Measurements from ENCODE around the gene CNST. TPM values are rescaled to one million over a fixed set of nuclear protein-coding genes. Genes with fewer than 3 reads are reported as not detected.
"Not testable (repeated sequence)": the region's sequence is repeated elsewhere in the genome, so short reads cannot be mapped to it uniquely, and the experiment has no call there.

CNST gene
- total and polyA plus RNA-seq, 7 experiments from 2014 or later, result 30.5 to 111 (median 77.5) TPM

GRCh38 chr1:246708166-246708565 is 141.9 kb downstream of the CNST start:
- peaks cover 0 to 20% (median 6%) of the 10 kb centered on the region in 11 donors for H3K9me3 Mint-ChIP-seq
- H3K27ac Mint-ChIP-seq, result no peak overlapping the region
- H3K36me3 ChIP-seq (ENCODE audit: control insufficient read depth in 2 of 3, insufficient read depth in 3 of 3, low read length in 3 of 3), result no peaks in the 10 kb centered on the region
- H3K27me3 Mint-ChIP-seq, result peaks cover 7 to 14% (median 10%) of the 10 kb centered on the region in 5 donors
- H3K4me1 ChIP-seq (ENCODE audit: control insufficient read depth in 2 of 2, insufficient read depth in 2 of 2, low read length in 2 of 2), result no peaks in the 10 kb centered on the region
- no peaks in the 10 kb centered on the region for H3K9me3 ChIP-seq (ENCODE audit: control insufficient read depth in 2 of 3, low read length in 3 of 3)
- no peak for ATAC-seq
- DNase-seq, result no peak
- H3K27ac ChIP-seq (ENCODE audit: low read depth, low read length), result no peak overlapping the region
- no peak overlapping the region for H3K4me3 ChIP-seq (ENCODE audit: low read length)
- ChIA-PET CTCF (no interaction called here), POLR2A (no interaction called here)
- no peaks in the 10 kb centered on the region for H3K27me3 ChIP-seq (ENCODE audit: control insufficient read depth in 2 of 2, insufficient read depth in 2 of 2, low read length in 2 of 2)
- H3K4me3 Mint-ChIP-seq, result no peak overlapping the region
- intact Hi-C loops (cut with micrococcal nuclease), result no loop called here
- peaks cover 0 to 11% (median 3%) of the 10 kb centered on the region in 7 donors for H3K4me1 Mint-ChIP-seq
- peaks cover 0 to 4% (median 2%) of the 10 kb centered on the region in 5 donors for H3K36me3 Mint-ChIP-seq

DNA sequence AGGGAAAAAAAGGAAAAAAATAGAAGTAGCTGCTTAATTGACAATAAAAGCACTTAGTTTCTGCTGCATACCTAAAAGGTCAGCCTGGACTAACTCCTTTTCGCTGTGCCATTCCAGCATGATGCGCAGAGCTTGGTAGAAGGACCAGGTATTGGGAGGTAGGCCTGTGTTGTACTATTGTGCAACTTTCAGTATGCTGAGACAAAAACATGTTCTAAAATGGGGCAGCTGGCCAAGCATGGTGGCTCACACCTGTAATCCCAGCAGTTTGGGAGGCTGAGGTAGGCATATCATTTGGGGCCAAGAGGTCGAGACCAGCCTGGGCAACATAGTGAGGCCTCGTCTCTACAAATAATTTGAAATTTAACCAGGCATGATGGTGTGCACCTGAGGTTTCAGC is 142.9 kb downstream of the CNST start:
- intact Hi-C loops (cut with micrococcal nuclease), result no loop called here
- H3K36me3 ChIP-seq (ENCODE audit: control insufficient read depth in 2 of 3, insufficient read depth in 3 of 3, low read length in 3 of 3), result no peaks in the 10 kb centered on the region
- ChIA-PET CTCF (no interaction called here), POLR2A (no interaction called here)
- no peak overlapping the region for H3K4me3 ChIP-seq (ENCODE audit: low read length)
- no peaks in the 10 kb centered on the region for H3K27me3 ChIP-seq (ENCODE audit: control insufficient read depth in 2 of 2, insufficient read depth in 2 of 2, low read length in 2 of 2)
- DNase-seq (no peak), ATAC-seq (no peak)
- Mint-ChIP-seq H3K4me3 (no peak overlapping the region), H3K27me3 (peaks cover 0 to 14% (median 9%) of the 10 kb centered on the region in 5 donors), H3K4me1 (peaks cover 0 to 11% (median 3%) of the 10 kb centered on the region in 7 donors), H3K36me3 (peaks cover 0 to 4% (median 2%) of the 10 kb centered on the region in 5 donors), H3K27ac (no peak overlapping the region), H3K9me3 (peaks cover 0 to 20% (median 6%) of the 10 kb centered on the region in 11 donors)
- H3K4me1 ChIP-seq (ENCODE audit: control insufficient read depth in 2 of 2, insufficient read depth in 2 of 2, low read length in 2 of 2), result no peaks in the 10 kb centered on the region
- H3K27ac ChIP-seq (ENCODE audit: low read depth, low read length), result no peak overlapping the region
- H3K9me3 ChIP-seq (ENCODE audit: control insufficient read depth in 2 of 3, low read length in 3 of 3), result no peaks in the 10 kb centered on the region

DNA sequence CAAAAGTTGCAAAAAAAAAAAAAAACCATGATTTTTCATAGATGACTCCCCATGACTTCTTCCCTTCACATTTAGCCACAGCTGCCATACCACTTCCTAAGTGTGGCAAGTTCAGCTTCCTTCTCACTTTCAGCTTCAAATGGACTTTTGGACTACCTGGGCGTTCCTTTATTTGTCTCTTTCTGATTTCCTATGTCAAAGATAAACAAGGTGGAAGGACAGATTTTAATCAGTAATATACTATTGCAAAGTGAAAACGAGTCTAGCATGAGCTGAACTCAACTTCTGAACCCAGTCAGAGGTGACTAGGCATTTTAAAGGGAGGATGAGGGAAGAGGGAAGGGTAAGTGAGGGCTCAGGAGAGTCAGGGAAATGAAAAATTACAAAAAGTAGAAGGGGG is 143.6 kb downstream of the CNST start:
- DNase-seq (no peak), ATAC-seq (no peak)
- Mint-ChIP-seq H3K27ac (peak overlapping the region in 1 of 9 donors; percentile 14), H3K4me3 (no peak overlapping the region), H3K4me1 (peaks cover 0 to 9% (median 3%) of the 10 kb centered on the region in 7 donors), H3K27me3 (peaks cover 0 to 14% (median 9%) of the 10 kb centered on the region in 5 donors), H3K36me3 (peaks cover 0 to 4% (median 2%) of the 10 kb centered on the region in 5 donors), H3K9me3 (peaks cover 0 to 20% (median 6%) of the 10 kb centered on the region in 11 donors)
- intact Hi-C loops (cut with micrococcal nuclease), result no loop called here
- no peaks in the 10 kb centered on the region for H3K9me3 ChIP-seq (ENCODE audit: control insufficient read depth in 2 of 3, low read length in 3 of 3)
- no peak overlapping the region for H3K4me3 ChIP-seq (ENCODE audit: low read length)
- H3K36me3 ChIP-seq (ENCODE audit: control insufficient read depth in 2 of 3, insufficient read depth in 3 of 3, low read length in 3 of 3), result no peaks in the 10 kb centered on the region
- H3K27me3 ChIP-seq (ENCODE audit: control insufficient read depth in 2 of 2, insufficient read depth in 2 of 2, low read length in 2 of 2), result no peaks in the 10 kb centered on the region
- no peaks in the 10 kb centered on the region for H3K4me1 ChIP-seq (ENCODE audit: control insufficient read depth in 2 of 2, insufficient read depth in 2 of 2, low read length in 2 of 2)
- H3K27ac ChIP-seq (ENCODE audit: low read depth, low read length), result no peak overlapping the region
- CTCF ChIA-PET, result no interaction called here
- POLR2A ChIA-PET, result no interaction called here

GRCh38 chr1:246711548-246712003 is 145.3 kb downstream of the CNST start:
- ATAC-seq, result no peak
- peaks cover 0 to 9% (median 3%) of the 10 kb centered on the region in 7 donors for H3K4me1 Mint-ChIP-seq
- no peaks in the 10 kb centered on the region for H3K36me3 ChIP-seq (ENCODE audit: control insufficient read depth in 2 of 3, insufficient read depth in 3 of 3, low read length in 3 of 3)

GRCh38 chr1:246712428-246712827 is 146.2 kb downstream of the CNST start:
- H3K27ac Mint-ChIP-seq; intact Hi-C loops (cut with micrococcal nuclease); H3K36me3 Mint-ChIP-seq: not testable (repeated sequence)

More at GRCh38 chr1:246711548-246712003, 145.3 kb downstream of the CNST start:
- H3K27me3 Mint-ChIP-seq, result peaks cover 0 to 23% (median 16%) of the 10 kb centered on the region in 5 donors
- ChIA-PET CTCF (no interaction called here), POLR2A (no interaction called here)
- H3K27ac ChIP-seq (ENCODE audit: low read depth, low read length), result no peak overlapping the region
- H3K4me1 ChIP-seq (ENCODE audit: control insufficient read depth in 2 of 2, insufficient read depth in 2 of 2, low read length in 2 of 2), result no peaks in the 10 kb centered on the region
- H3K4me3 Mint-ChIP-seq, result no peak overlapping the region
- no peak for DNase-seq
- intact Hi-C loops (cut with micrococcal nuclease), result no loop called here
- no peaks in the 10 kb centered on the region for H3K27me3 ChIP-seq (ENCODE audit: control insufficient read depth in 2 of 2, insufficient read depth in 2 of 2, low read length in 2 of 2)
- no peak overlapping the region for H3K27ac Mint-ChIP-seq
- no peak overlapping the region for H3K4me3 ChIP-seq (ENCODE audit: low read length)
- H3K36me3 Mint-ChIP-seq, result peaks cover 0 to 4% (median 2%) of the 10 kb centered on the region in 5 donors
- no peaks in the 10 kb centered on the region for H3K9me3 ChIP-seq (ENCODE audit: control insufficient read depth in 2 of 3, low read length in 3 of 3)
- H3K9me3 Mint-ChIP-seq, result peaks cover 0 to 20% (median 6%) of the 10 kb centered on the region in 11 donors

More at GRCh38 chr1:246712428-246712827, 146.2 kb downstream of the CNST start:
- H3K9me3 Mint-ChIP-seq, result peaks cover 0 to 20% (median 6%) of the 10 kb centered on the region in 11 donors
- H3K4me3 ChIP-seq (ENCODE audit: low read length); H3K9me3 ChIP-seq (ENCODE audit: control insufficient read depth in 2 of 3, low read length in 3 of 3); H3K4me3 Mint-ChIP-seq; POLR2A ChIA-PET; H3K27ac ChIP-seq (ENCODE audit: low read depth, low read length); H3K36me3 ChIP-seq (ENCODE audit: control insufficient read depth in 2 of 3, insufficient read depth in 3 of 3, low read length in 3 of 3); H3K4me1 ChIP-seq (ENCODE audit: control insufficient read depth in 2 of 2, insufficient read depth in 2 of 2, low read length in 2 of 2); H3K27me3 ChIP-seq (ENCODE audit: control insufficient read depth in 2 of 2, insufficient read depth in 2 of 2, low read length in 2 of 2); CTCF ChIA-PET; ATAC-seq; H3K4me1 Mint-ChIP-seq; DNase-seq: not testable (repeated sequence)
- H3K27me3 Mint-ChIP-seq, result peaks cover 6 to 23% (median 16%) of the 10 kb centered on the region in 5 donors

Other genes with a start within 250 kb of the CNST start
- 10 to 100 TPM; 19.5 to 28.6 (median 24.2) TPM for gene SMYD3, start 59.2 kb upstream of the CNST start, total RNA-seq
- 10 to 100 TPM; 24.9 to 25.9 TPM for gene SMYD3, start 59.2 kb upstream of the CNST start, polyA plus RNA-seq
- 10 to 100 TPM in 3 of 5 experiments, 1 to 10 TPM in 2; 9.5 to 12.2 (median 10.3) TPM for gene TFB2M, start 195 bp upstream of the CNST start, total RNA-seq
- 10 to 100 TPM; 12.1 to 18.2 TPM for gene TFB2M, start 195 bp upstream of the CNST start, polyA plus RNA-seq
- gene SCCPDH, start 158.0 kb downstream of the CNST start, total RNA-seq, result 10 to 100 TPM in 1 of 5 experiments, 1 to 10 TPM in 4; 3.5 to 14.5 (median 5.3) TPM
- 1 to 10 TPM; 5.2 to 7.0 TPM for gene SCCPDH, start 158.0 kb downstream of the CNST start, polyA plus RNA-seq